Jurkat, Clone E6-1 (cell line): Measurements from ENCODE around the gene EXOC3L4.

Experiments
- DNase-seq: peaks from one replicate; pipeline ENCODE4 v3.0.0-alpha.2; 2011; ENCODE audit warnings: low read depth, low spot score
- H3K4me3 ChIP-seq: 2 replicates; pipeline ENCODE4 v1.5.1; 2011; ENCODE audit warnings: mild to moderate bottlenecking, low read length, control low read depth, moderate library complexity

Gene EXOC3L4

GRCh38 chr14:103127356-103127755 is 32.8 kb downstream of the EXOC3L4 start:
- no peak for DNase-seq
- no peak overlapping the region for H3K4me3 ChIP-seq

GRCh38 chr14:103127861-103128598 is 33.5 kb downstream of the EXOC3L4 start:
- no peak overlapping the region for H3K4me3 ChIP-seq
- DNase-seq: no peak

GRCh38 chr14:103128631-103129300 is 34.2 kb downstream of the EXOC3L4 start:
- no peak for DNase-seq
- H3K4me3 ChIP-seq: no peak overlapping the region

- H3K4me3 ChIP-seq: no peak overlapping the region
- DNase-seq: no peak
These were observed 34.9 kb downstream of the EXOC3L4 start for GRCh38 chr14:103129301-103130016.

- H3K4me3 ChIP-seq: no peak overlapping the region
- no peak for DNase-seq
These were observed 35.7 kb downstream of the EXOC3L4 start for GRCh38 chr14:103130017-103130764.

GRCh38 chr14:103130965-103131364 is 36.4 kb downstream of the EXOC3L4 start:
- no peak for DNase-seq
- no peak overlapping the region for H3K4me3 ChIP-seq

- no peak overlapping the region for H3K4me3 ChIP-seq
- no peak for DNase-seq
These were observed 37.1 kb downstream of the EXOC3L4 start for GRCh38 chr14:103131580-103131979.

- DNase-seq: no peak
- H3K4me3 ChIP-seq: no peak overlapping the region
These were observed 38.1 kb downstream of the EXOC3L4 start for GRCh38 chr14:103132381-103133209.

- no peak overlapping the region for H3K4me3 ChIP-seq
- no peak for DNase-seq
These were observed 39.0 kb downstream of the EXOC3L4 start for GRCh38 chr14:103133210-103134140.

- H3K4me3 ChIP-seq: no peak overlapping the region
- DNase-seq: no peak
These were observed 39.9 kb downstream of the EXOC3L4 start for GRCh38 chr14:103134405-103134804.

- H3K4me3 ChIP-seq: no peak overlapping the region
- no peak for DNase-seq
These were observed 40.4 kb downstream of the EXOC3L4 start for GRCh38 chr14:103134919-103135318.

- H3K4me3 ChIP-seq: no peak overlapping the region
- DNase-seq: no peak
These were observed 41.1 kb downstream of the EXOC3L4 start for GRCh38 chr14:103135333-103136260.

GRCh38 chr14:103136388-103137271 is 42.1 kb downstream of the EXOC3L4 start:
- H3K4me3 ChIP-seq: no peak overlapping the region
- DNase-seq: no peak

- no peak for DNase-seq
- H3K4me3 ChIP-seq: no peak overlapping the region
These were observed 43.3 kb downstream of the EXOC3L4 start for GRCh38 chr14:103137689-103138300.
